ES-I3 (cell line): Measurements from ENCODE around the gene KICS2.

Source experiments
- H3K36me3 ChIP-seq: 2 replicates; pipeline ENCODE4 v1.6.1; 2013; ENCODE audit warnings: mild to moderate bottlenecking, low read length, control low read depth, moderate library complexity; ENCODE audit not compliant: insufficient read depth
- H3K4me1 ChIP-seq: 2 replicates; pipeline ENCODE4 v1.6.1; 2013; ENCODE audit warnings: mild to moderate bottlenecking, control low read depth, low read length; ENCODE audit not compliant: insufficient read depth
- H3K9ac ChIP-seq: 2 replicates; pipeline ENCODE4 v1.6.1; 2013; ENCODE audit warnings: low read depth, mild to moderate bottlenecking, low read length, moderate library complexity
- H3K9me3 ChIP-seq: 2 replicates; pipeline ENCODE4 v1.6.1; 2013; ENCODE audit warnings: mild to moderate bottlenecking, low read length, moderate library complexity; ENCODE audit not compliant: control insufficient read depth, insufficient read depth

The KICS2 gene

GRCh38 chr12:64222009-64222765 is at the start of gene KICS2:
Gene KICS2, minus strand, starts transcription at chr12:64222296. Its CDS starts 59 bp downstream, at chr12:64222237.
- Histone ChIP-seq H3K4me1 (peaks cover 13% of the 10 kb centered on the region; the same call in 1 of the 2 replicates), H3K9ac (peak within 1 kb of the TSS; percentile 80), H3K9me3 (no peaks in the 10 kb centered on the region), H3K36me3 (no peaks in the 10 kb centered on the region)

GRCh38 chr12:64270411-64270810 is 48.3 kb upstream of the KICS2 start:
- no peak overlapping the region for H3K9ac ChIP-seq
- no peaks in the 10 kb centered on the region for H3K9me3 ChIP-seq
- no peaks in the 10 kb centered on the region for H3K36me3 ChIP-seq
- peaks cover 8% of the 10 kb centered on the region for H3K4me1 ChIP-seq

- Histone ChIP-seq H3K9me3 (no peaks in the 10 kb centered on the region), H3K4me1 (peaks cover 3% of the 10 kb centered on the region; the same call in 1 of the 2 replicates), H3K9ac (no peak overlapping the region), H3K36me3 (no peaks in the 10 kb centered on the region)
Measured at GRCh38 chr12:64269161-64269560, 47.1 kb upstream of the KICS2 start.

GRCh38 chr12:64268409-64268808 is 46.3 kb upstream of the KICS2 start:
- H3K9ac ChIP-seq = no peak overlapping the region
- H3K36me3 ChIP-seq = no peaks in the 10 kb centered on the region
- no peaks in the 10 kb centered on the region for H3K9me3 ChIP-seq
- H3K4me1 ChIP-seq = no peaks in the 10 kb centered on the region

GRCh38 chr12:64265839-64266238 is 43.7 kb upstream of the KICS2 start:
- no peaks in the 10 kb centered on the region for H3K4me1 ChIP-seq
- H3K9ac ChIP-seq = no peak overlapping the region
- H3K9me3 ChIP-seq = no peaks in the 10 kb centered on the region
- no peaks in the 10 kb centered on the region for H3K36me3 ChIP-seq

GRCh38 chr12:64261813-64262212 is 39.7 kb upstream of the KICS2 start:
- no peaks in the 10 kb centered on the region for H3K4me1 ChIP-seq
- H3K9ac ChIP-seq = no peak overlapping the region
- no peaks in the 10 kb centered on the region for H3K36me3 ChIP-seq
- no peaks in the 10 kb centered on the region for H3K9me3 ChIP-seq

GRCh38 chr12:64258576-64258975 is 36.5 kb upstream of the KICS2 start:
- H3K9ac ChIP-seq = no peak overlapping the region
- no peaks in the 10 kb centered on the region for H3K36me3 ChIP-seq
- H3K9me3 ChIP-seq = no peaks in the 10 kb centered on the region

GRCh38 chr12:64256166-64256800 is 34.2 kb upstream of the KICS2 start:
- Histone ChIP-seq H3K9ac (peak overlapping the region; percentile 37; the same call in 1 of the 2 replicates), H3K4me1 (0 out of 2 replicates have a peak, but pooled peaks cover 3% of the 10 kb centered on the region), H3K9me3 (no peaks in the 10 kb centered on the region), H3K36me3 (no peaks in the 10 kb centered on the region)

More at GRCh38 chr12:64258576-64258975, 36.5 kb upstream of the KICS2 start:
- 0 out of 2 replicates have a peak, but pooled peaks cover 3% of the 10 kb centered on the region for H3K4me1 ChIP-seq

- Histone ChIP-seq H3K9me3 (no peaks in the 10 kb centered on the region), H3K9ac (no peak overlapping the region), H3K4me1 (0 out of 2 replicates have a peak, but pooled peaks cover 3% of the 10 kb centered on the region), H3K36me3 (no peaks in the 10 kb centered on the region)
Measured at GRCh38 chr12:64255249-64255648, 33.2 kb upstream of the KICS2 start.

- Histone ChIP-seq H3K9me3 (no peaks in the 10 kb centered on the region), H3K9ac (no peak overlapping the region), H3K36me3 (no peaks in the 10 kb centered on the region; the same call in 1 of the 2 replicates), H3K4me1 (0 out of 2 replicates have a peak, but pooled peaks cover 3% of the 10 kb centered on the region)
Measured at GRCh38 chr12:64253356-64253755, 31.3 kb upstream of the KICS2 start.

- Histone ChIP-seq H3K9me3 (no peaks in the 10 kb centered on the region), H3K4me1 (0 out of 2 replicates have a peak, but pooled peaks cover 3% of the 10 kb centered on the region), H3K9ac (no peak overlapping the region), H3K36me3 (no peaks in the 10 kb centered on the region; the same call in 1 of the 2 replicates)
Measured at GRCh38 chr12:64252681-64253080, 30.6 kb upstream of the KICS2 start.

GRCh38 chr12:64243809-64244208 is 21.7 kb upstream of the KICS2 start:
- Histone ChIP-seq H3K9me3 (no peaks in the 10 kb centered on the region), H3K36me3 (no peaks in the 10 kb centered on the region), H3K4me1 (no peaks in the 10 kb centered on the region), H3K9ac (no peak overlapping the region)

GRCh38 chr12:64240781-64241180 is 18.7 kb upstream of the KICS2 start:
- Histone ChIP-seq H3K4me1 (no peaks in the 10 kb centered on the region), H3K9me3 (no peaks in the 10 kb centered on the region), H3K36me3 (no peaks in the 10 kb centered on the region), H3K9ac (no peak overlapping the region)

GRCh38 chr12:64237382-64237781 is 15.3 kb upstream of the KICS2 start:
- no peaks in the 10 kb centered on the region for H3K9me3 ChIP-seq
- H3K4me1 ChIP-seq = no peaks in the 10 kb centered on the region
- no peak overlapping the region for H3K9ac ChIP-seq
- no peaks in the 10 kb centered on the region for H3K36me3 ChIP-seq

GRCh38 chr12:64236549-64236948 is 14.5 kb upstream of the KICS2 start:
- no peaks in the 10 kb centered on the region for H3K4me1 ChIP-seq
- no peaks in the 10 kb centered on the region for H3K9me3 ChIP-seq
- H3K36me3 ChIP-seq = no peaks in the 10 kb centered on the region
- H3K9ac ChIP-seq = no peak overlapping the region
